Upper lobe of left lung (tissue), 6 donors: ENCODE data around the gene WNT16. TPM values are rescaled to one million over a fixed set of nuclear protein-coding genes. Genes with fewer than 3 reads are reported as not detected.

Experiments used
- ATAC-seq, 2 donors: fragments of 200-7000 bp; cut with Tn5 transposase; one replicate each; pipeline ENCODE4 v1.9.1; 2022; ENCODE audit warnings: mild to moderate bottlenecking in 2 of 2, moderate library complexity in 2 of 2; ENCODE audit not compliant: low FRiP score in 2 of 2
- DNase-seq, 2 donors: peaks; one replicate each; pipeline ENCODE4 v3.0.0-alpha.2; 2019 to 2020
- H3K27ac ChIP-seq, 4 donors: fragments of 200-600 bp; sonication (generic); one replicate each; pipeline ENCODE4 v1.5.1; 2016 to 2019
- H3K27me3 ChIP-seq, 4 donors: fragments of 200-600 bp; sonication (generic); one replicate each; pipeline ENCODE4 v1.5.1; 2017 to 2019
- H3K36me3 ChIP-seq, 4 donors: fragments of 200-600 bp; sonication (generic); one replicate each; pipeline ENCODE4 v1.5.1; 2016 to 2019
- H3K4me1 ChIP-seq, 4 donors: fragments of 200-600 bp; sonication (generic); one replicate each; pipeline ENCODE4 v1.5.1; 2018 to 2019
- H3K4me3 ChIP-seq, 4 donors: fragments of 200-600 bp; sonication (generic); one replicate each; pipeline ENCODE4 v1.5.1; 2017 to 2019; ENCODE audit warnings: mild to moderate bottlenecking in 2 of 4, moderate library complexity in 1 of 4
- H3K9me3 ChIP-seq, 4 donors: fragments of 200-600 bp; sonication (generic); one replicate each; pipeline ENCODE4 v1.5.1; 2018 to 2019
- EP300 ChIP-seq, 4 donors: sonication (generic); formaldehyde crosslinking; IDR thresholded peaks; one replicate each; pipeline ENCODE4 v1.5.1; 2017; ENCODE audit warnings: antibody characterized with exemption in 4 of 4, control low read depth in 2 of 4
- POLR2A ChIP-seq, 4 donors: fragments of 450-650 bp; IDR thresholded peaks; one replicate each; pipeline ENCODE4 v1.5.1; 2016 to 2017; ENCODE audit warnings: antibody characterized with exemption in 4 of 4, mild to moderate bottlenecking in 2 of 4
- POLR2AphosphoS5 ChIP-seq, 2 donors: sonication (generic); formaldehyde crosslinking; IDR thresholded peaks; one replicate each; pipeline ENCODE4 v1.5.1; 2017; ENCODE audit warnings: antibody characterized with exemption in 2 of 2
- WGBS, 2 donors: methylation state at CpG; one replicate each; pipeline ENCODE4 v1.1.5; 2017 to 2018; 5-methylcytosine and 5-hydroxymethylcytosine counted together
- total RNA-seq, 6 donors: library from RNA; depleted of rRNA in 4 of 6; stranded (reverse); fragments of >200 nt in 4 of 6; gene quantifications; one replicate each; pipeline versions ENCODE4 v1.1.0 to v1.2.1, GENCODE V29; 2016 to 2021
- TF ChIP-seq, protein P1 (sequence below), 6 experiments: fragments of 450-650 bp in 4 of 6; fragments of 200-600 bp in 2 of 6; sonication (generic) in 2 of 6; IDR thresholded peaks; one replicate each; pipeline ENCODE4 v1.5.1; 2016 to 2019; ENCODE audit warnings: antibody characterized with exemption in 6 of 6
- donor health status: DM: no; HTN: no; CAD: no; lungs with moderate emphysema.
- donor health status: DM: no; HTN: yes; CAD: no; lungs with severe emphysema.

WNT16 gene
- total RNA-seq, 6 donors from 2014 or later = not detected

DNA sequence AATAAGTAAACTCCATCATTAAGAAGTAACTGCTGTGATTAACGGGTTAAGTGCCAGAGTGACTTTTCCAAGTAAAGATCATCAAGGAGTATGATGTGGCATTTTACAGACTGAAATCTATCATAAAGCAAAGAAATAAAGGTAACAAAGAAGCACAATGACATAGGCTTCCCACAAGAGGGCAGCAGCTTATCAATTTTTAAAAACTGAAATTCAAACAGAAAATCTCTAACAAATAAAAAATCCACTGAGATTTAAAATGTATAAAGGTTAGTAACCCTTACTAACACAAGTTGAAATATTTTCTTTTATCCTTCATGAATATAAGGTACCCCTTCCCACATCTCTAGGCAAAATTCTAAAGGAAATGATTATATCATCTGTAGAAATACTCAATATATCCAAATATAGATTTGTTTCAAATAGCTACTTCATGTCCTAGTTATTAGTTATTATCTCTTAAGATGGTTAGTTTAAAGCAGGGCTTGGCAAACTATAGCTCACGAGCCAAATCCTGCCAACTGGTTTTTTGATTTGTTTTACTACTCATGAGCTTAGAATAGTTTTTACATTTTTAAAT is 38.1 kb downstream of the WNT16 start:
- Histone ChIP-seq H3K27ac (no peak overlapping the region), H3K27me3 (no peaks in the 10 kb centered on the region), H3K36me3 (peaks cover 3 to 16% (median 3%) of the 10 kb centered on the region in 4 donors), H3K4me3 (no peak overlapping the region), H3K9me3 (no peaks in the 10 kb centered on the region), H3K4me1 (peaks cover 0 to 10% (median 6%) of the 10 kb centered on the region in 4 donors)
- peak in 1 of 2 donors; percentile 51 for ATAC-seq
- DNase-seq = no peak
- WGBS, 2 donors = 40 to 63% methylated on average over 2 of the region's 2 CpGs
- TF ChIP-seq, protein P1, sequence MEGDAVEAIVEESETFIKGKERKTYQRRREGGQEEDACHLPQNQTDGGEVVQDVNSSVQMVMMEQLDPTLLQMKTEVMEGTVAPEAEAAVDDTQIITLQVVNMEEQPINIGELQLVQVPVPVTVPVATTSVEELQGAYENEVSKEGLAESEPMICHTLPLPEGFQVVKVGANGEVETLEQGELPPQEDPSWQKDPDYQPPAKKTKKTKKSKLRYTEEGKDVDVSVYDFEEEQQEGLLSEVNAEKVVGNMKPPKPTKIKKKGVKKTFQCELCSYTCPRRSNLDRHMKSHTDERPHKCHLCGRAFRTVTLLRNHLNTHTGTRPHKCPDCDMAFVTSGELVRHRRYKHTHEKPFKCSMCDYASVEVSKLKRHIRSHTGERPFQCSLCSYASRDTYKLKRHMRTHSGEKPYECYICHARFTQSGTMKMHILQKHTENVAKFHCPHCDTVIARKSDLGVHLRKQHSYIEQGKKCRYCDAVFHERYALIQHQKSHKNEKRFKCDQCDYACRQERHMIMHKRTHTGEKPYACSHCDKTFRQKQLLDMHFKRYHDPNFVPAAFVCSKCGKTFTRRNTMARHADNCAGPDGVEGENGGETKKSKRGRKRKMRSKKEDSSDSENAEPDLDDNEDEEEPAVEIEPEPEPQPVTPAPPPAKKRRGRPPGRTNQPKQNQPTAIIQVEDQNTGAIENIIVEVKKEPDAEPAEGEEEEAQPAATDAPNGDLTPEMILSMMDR (IDR thresholded peaks at IDR 0.05) = peak; percentile 43 to 74 (median 62)
- TF ChIP-seq POLR2A (IDR thresholded peaks at IDR 0.05) = no peak

DNA sequence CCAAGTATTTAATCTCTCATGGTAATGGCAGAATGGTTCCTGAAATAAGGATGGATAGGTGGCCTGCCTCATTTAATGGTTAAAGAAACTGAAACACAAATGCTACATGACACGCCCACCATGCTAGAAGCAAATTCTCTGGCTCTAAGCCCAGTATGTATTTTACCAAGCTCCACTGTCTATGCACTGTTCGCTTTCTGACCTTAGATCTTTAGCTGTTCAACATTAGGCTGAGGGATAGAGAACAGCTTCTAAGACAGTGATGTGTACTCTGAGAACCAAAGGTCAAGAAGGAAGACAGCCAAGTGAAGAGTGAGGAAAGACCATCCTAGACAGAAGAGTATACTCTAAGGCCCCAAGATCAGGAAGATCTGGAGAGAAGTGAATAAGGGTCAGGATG is 40.7 kb downstream of the WNT16 start:
- DNase-seq (no peak), ATAC-seq (peak in 1 of 2 donors; percentile 19)
- Histone ChIP-seq H3K4me3 (no peak overlapping the region), H3K27ac (no peak overlapping the region), H3K9me3 (no peaks in the 10 kb centered on the region), H3K27me3 (no peaks in the 10 kb centered on the region), H3K4me1 (peaks cover 5 to 20% (median 14%) of the 10 kb centered on the region in 4 donors), H3K36me3 (no peaks in the 10 kb centered on the region)
- WGBS, 2 donors = 19 to 39% methylated on average over 2 of the region's 2 CpGs
- no peak for TF ChIP-seq POLR2AphosphoS5 (IDR thresholded peaks at IDR 0.05)
- no peak for TF ChIP-seq EP300 (IDR thresholded peaks at IDR 0.05)
- TF ChIP-seq, protein P1 (IDR thresholded peaks at IDR 0.05) = no peak
- no peak for TF ChIP-seq POLR2A (IDR thresholded peaks at IDR 0.05)

DNA sequence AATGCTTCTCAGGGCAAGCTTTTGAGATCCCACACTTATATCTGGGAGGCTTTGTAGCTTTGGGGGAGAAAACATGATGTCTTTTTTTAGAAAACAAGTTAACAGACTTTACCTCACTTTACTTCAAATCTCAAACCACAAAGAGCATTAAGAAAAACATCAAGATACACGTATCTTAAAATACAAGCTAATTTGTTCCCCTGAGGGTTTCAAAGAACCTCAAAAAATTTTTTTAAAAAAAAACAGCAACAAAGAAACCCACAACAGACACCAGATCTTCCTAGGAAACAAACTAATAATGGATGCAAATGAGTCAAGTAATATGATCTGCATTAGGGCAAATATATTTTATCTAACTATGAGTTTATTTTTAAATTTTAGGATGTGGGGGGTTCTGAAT is 42.6 kb downstream of the WNT16 start:
- TF ChIP-seq, protein P1 (IDR thresholded peaks at IDR 0.05) = no peak
- TF ChIP-seq POLR2A (IDR thresholded peaks at IDR 0.05) = no peak
- no peak for TF ChIP-seq EP300 (IDR thresholded peaks at IDR 0.05)
- no peak for TF ChIP-seq POLR2AphosphoS5 (IDR thresholded peaks at IDR 0.05)
- H3K27ac ChIP-seq = no peak overlapping the region
- 83% methylated on average over 1 of the region's 1 CpG for WGBS, 2 donors
- no peaks in the 10 kb centered on the region for H3K9me3 ChIP-seq
- H3K4me3 ChIP-seq = no peak overlapping the region
- DNase-seq (no peak), ATAC-seq (no peak)
- peaks cover 5 to 20% (median 14%) of the 10 kb centered on the region in 4 donors for H3K4me1 ChIP-seq
- H3K36me3 ChIP-seq = peaks cover 0 to 12% (median 2%) of the 10 kb centered on the region in 4 donors
- H3K27me3 ChIP-seq = no peaks in the 10 kb centered on the region

DNA sequence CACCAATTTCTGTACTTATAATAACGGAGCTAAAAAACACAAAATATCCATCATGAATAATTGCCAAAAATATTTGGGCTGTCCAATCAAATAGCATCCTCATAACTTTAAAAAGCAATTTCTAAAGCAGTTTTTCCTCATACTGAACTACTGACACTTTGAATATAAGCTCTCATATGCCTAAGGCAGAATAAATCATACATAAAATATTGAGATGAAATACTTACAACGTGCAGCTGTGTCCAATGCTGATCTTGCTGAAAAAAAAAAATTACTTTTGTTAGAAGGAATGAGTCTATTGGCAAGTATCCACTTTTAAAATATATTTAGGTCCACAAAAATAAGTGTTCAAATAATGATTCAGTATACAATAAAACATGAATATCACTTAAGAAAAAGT is 43.1 kb downstream of the WNT16 start:
- Histone ChIP-seq H3K27ac (no peak overlapping the region), H3K9me3 (no peaks in the 10 kb centered on the region), H3K4me3 (no peak overlapping the region), H3K4me1 (peaks cover 5 to 20% (median 14%) of the 10 kb centered on the region in 4 donors), H3K27me3 (no peaks in the 10 kb centered on the region), H3K36me3 (peaks cover 0 to 17% (median 2%) of the 10 kb centered on the region in 4 donors)
- ATAC-seq (no peak), DNase-seq (no peak)
- TF ChIP-seq EP300 (IDR thresholded peaks at IDR 0.05) = no peak
- no peak for TF ChIP-seq POLR2A (IDR thresholded peaks at IDR 0.05)
- TF ChIP-seq, protein P1 (IDR thresholded peaks at IDR 0.05) = no peak
- TF ChIP-seq POLR2AphosphoS5 (IDR thresholded peaks at IDR 0.05) = no peak
- 75 to 78% methylated on average over 2 of the region's 2 CpGs for WGBS, 2 donors
